ENCODE results near the gene TSPO2. TPM values are rescaled to one million over a fixed set of nuclear protein-coding genes. Genes with fewer than 3 reads are reported as not detected.

TSPO2 gene
- total and polyA plus RNA-seq, 2 donors (not counting 3 experiments of a cell fraction or from before 2014, with no cell fraction given) = not detected

GRCh38 chr6:41074692-41075436 lies 32.6 kb downstream of the TSPO2 start:
- Histone ChIP-seq H2AFZ (ENCODE audit: low read depth, low read length) (no peak overlapping the region), H3K4me3 (replicated peaks in 1 of 3; ENCODE audit: insufficient read depth in 1 of 3, low read depth in 1 of 3, low read length in 3 of 3) (peak overlapping the region in 1 of 3 experiments; percentile 88), H3K36me3 (ENCODE audit: control insufficient read depth in 2 of 2, extremely low read depth in 1 of 2, insufficient read depth in 2 of 2, low read length in 2 of 2) (peaks cover 4 to 5% of the 10 kb centered on the region in 2 experiments), H3K9me3 (replicated peaks; ENCODE audit: control insufficient read depth, insufficient read depth, low read length) (no peaks in the 10 kb centered on the region), H3K27me3 (ENCODE audit: control insufficient read depth in 2 of 2, insufficient read depth in 2 of 2, low read length in 2 of 2) (no peaks in the 10 kb centered on the region), H3K9me1 (replicated peaks; ENCODE audit: control insufficient read depth, extremely low read depth, insufficient read depth, low read length) (no peaks in the 10 kb centered on the region), H3K4me2 (ENCODE audit: insufficient read depth, low read length) (peak overlapping the region; percentile 94), H3K27ac (ENCODE audit: insufficient read depth, low read depth, low read length) (peak overlapping the region; percentile 96), H4K20me1 (replicated peaks; ENCODE audit: control insufficient read depth, extremely low read depth, insufficient read depth, low read length) (peaks cover 3% of the 10 kb centered on the region), H3K9ac (replicated peaks; ENCODE audit: extremely low read depth, insufficient read depth, low read length) (peak overlapping the region; percentile 96), H3K4me1 (ENCODE audit: control insufficient read depth, extremely low read depth, insufficient read depth, low read length) (peaks cover 23% of the 10 kb centered on the region), H3K79me2 (ENCODE audit: control insufficient read depth, insufficient read depth, low read length) (peaks cover 62% of the 10 kb centered on the region)
- dilution Hi-C loops (cut with MboI; ENCODE audit: extremely low pct_ligation_motif_present, low sequenced_read_pairs) = no loop called here
- BruUV-seq (replicated peaks) = no TSS peak
- POLR2A ChIA-PET = interaction anchor here (0.6 kb wide), 1 partner anchor 19 kb away, joined by 3 read pairs; no protein-coding TSS in a partner anchor
- intact Hi-C loops (cut with micrococcal nuclease) = loop anchor here (5.0 kb wide), 1 partner anchor 242 kb away; no protein-coding TSS in a partner anchor
- no peak for TF ChIP-seq EZH2 (IDR thresholded peaks at IDR 0.05; ENCODE audit: borderline replicate concordance, low read depth, low read length, severe bottlenecking)
- no peak for TF ChIP-seq CTCF (IDR thresholded peaks at IDR 0.05; ENCODE audit: extremely low read depth in 1 of 2, insufficient read depth in 1 of 2, low read depth in 1 of 2, low read length in 2 of 2)
- no peak for TF ChIP-seq JUN (IDR thresholded peaks at IDR 0.05; ENCODE audit: borderline replicate concordance, insufficient read depth, insufficient read length, low read depth)
- TF ChIP-seq MYC (IDR thresholded peaks at IDR 0.05; ENCODE audit: low read depth, low read length) = no peak
- peak; percentile 22 for TF ChIP-seq POLR2A (IDR thresholded peaks at IDR 0.05; ENCODE audit: low read depth, low read length)
- no peak for FAIRE-seq
- no peak for DNase-seq (ENCODE audit: low read depth, low spot score)
- CTCF ChIA-PET = interaction anchor here (0.9 to 2.8 kb wide), 4 partner anchors 18 to 107 kb away, joined by 3 to 13 read pairs (median 9); no protein-coding TSS in a partner anchor
